HCT116 (cell line): Measurements from ENCODE around the gene FAM83G.

Source experiments
- ATF3 ChIP-seq: IDR thresholded peaks from 2 replicates; pipeline ENCODE4 v1.6.1; 2012
- CTCF ChIP-seq, 3 experiments: fragments of 200-600 bp in 1 of 3; sonication (generic) in 1 of 3; IDR thresholded peaks in 2 of 3; conservative IDR thresholded peaks in 1 of 3; 2 replicates each; pipeline ENCODE4 v1.5.1; 2012 to 2017; ENCODE audit warnings: low read depth in 2 of 3, low read length in 2 of 3, antibody characterized with exemption in 1 of 3, borderline replicate concordance in 1 of 3, control low read depth in 1 of 3, mild to moderate bottlenecking in 1 of 3, mixed read lengths in 1 of 3, mixed run types in 1 of 3, moderate library complexity in 1 of 3; ENCODE audit not compliant: insufficient read depth in 1 of 3
- EZH2 ChIP-seq: fragments of 200-600 bp; sonication (generic); IDR thresholded peaks from 2 replicates; pipeline ENCODE4 v1.6.1; 2017; ENCODE audit warnings: antibody characterized with exemption, mixed run types
- EZH2phosphoT487 ChIP-seq: fragments of 200-600 bp; IDR thresholded peaks from 2 replicates; pipeline ENCODE4 v1.6.1; 2018; ENCODE audit warnings: antibody characterized with exemption, borderline replicate concordance
- JUND ChIP-seq: IDR thresholded peaks from 2 replicates; pipeline ENCODE4 v1.6.1; 2012
- POLR2A ChIP-seq: IDR thresholded peaks from 2 replicates; pipeline ENCODE4 v1.7.0; 2011; ENCODE audit warnings: borderline replicate concordance; ENCODE audit not compliant: insufficient read depth, insufficient read length; ENCODE audit errors: extremely low read depth
- POLR2AphosphoS5 ChIP-seq: IDR thresholded peaks from 2 replicates; pipeline ENCODE4 v1.6.1; 2011; ENCODE audit warnings: mild to moderate bottlenecking, low read depth, low read length, moderate library complexity
- SIN3A ChIP-seq: IDR thresholded peaks from 2 replicates; pipeline ENCODE4 v1.6.1; 2012; ENCODE audit warnings: low read depth
- SP1 ChIP-seq: IDR thresholded peaks from 2 replicates; pipeline ENCODE4 v1.6.1; 2012; ENCODE audit warnings: low read depth
- YY1 ChIP-seq: IDR thresholded peaks from 2 replicates; pipeline ENCODE4 v1.6.1; 2011; ENCODE audit warnings: low read length, low read depth, moderate library complexity, mild to moderate bottlenecking; ENCODE audit not compliant: insufficient replicate concordance; ENCODE audit errors: extremely low read depth
- ZFX ChIP-seq: fragments of 450-650 bp; IDR thresholded peaks from 2 replicates; pipeline ENCODE4 v1.6.1; 2017
- ZNF274 ChIP-seq: fragments of 200-500 bp; sonication (Bioruptor generic); IDR thresholded peaks from 2 replicates; pipeline ENCODE4 v1.6.1; 2014; ENCODE audit warnings: mild to moderate bottlenecking, low read depth, low read length, inconsistent platforms
- TF ChIP-seq, protein P1 (sequence below): IDR thresholded peaks from 2 replicates; pipeline ENCODE4 v1.6.1; 2011; ENCODE audit warnings: mild to moderate bottlenecking, low read length, moderate library complexity; ENCODE audit not compliant: insufficient replicate concordance; ENCODE audit errors: extremely low read depth
- TF ChIP-seq, protein P2 (sequence below): IDR thresholded peaks from 2 replicates; pipeline ENCODE4 v1.6.1; 2012; ENCODE audit warnings: low read depth

GRCh38 chr17:18985475-18985874, 19.1 kb downstream of the FAM83G start:
- TF ChIP-seq POLR2AphosphoS5 (no peak), SIN3A (no peak), ATF3 (no peak), CTCF (IDR thresholded peaks at IDR 0.05 in 2 of 3, conservative IDR thresholded peaks at IDR 0.05 in 1 of 3; ENCODE audit: borderline replicate concordance in 1 of 3, insufficient read depth in 1 of 3, low read depth in 2 of 3, low read length in 2 of 3) (no peak), EZH2 (no peak), ZNF274 (no peak), EZH2phosphoT487 (no peak), POLR2A (no peak), JUND (no peak), ZFX (no peak), YY1 (no peak), SP1 (no peak)
- TF ChIP-seq, protein P1, sequence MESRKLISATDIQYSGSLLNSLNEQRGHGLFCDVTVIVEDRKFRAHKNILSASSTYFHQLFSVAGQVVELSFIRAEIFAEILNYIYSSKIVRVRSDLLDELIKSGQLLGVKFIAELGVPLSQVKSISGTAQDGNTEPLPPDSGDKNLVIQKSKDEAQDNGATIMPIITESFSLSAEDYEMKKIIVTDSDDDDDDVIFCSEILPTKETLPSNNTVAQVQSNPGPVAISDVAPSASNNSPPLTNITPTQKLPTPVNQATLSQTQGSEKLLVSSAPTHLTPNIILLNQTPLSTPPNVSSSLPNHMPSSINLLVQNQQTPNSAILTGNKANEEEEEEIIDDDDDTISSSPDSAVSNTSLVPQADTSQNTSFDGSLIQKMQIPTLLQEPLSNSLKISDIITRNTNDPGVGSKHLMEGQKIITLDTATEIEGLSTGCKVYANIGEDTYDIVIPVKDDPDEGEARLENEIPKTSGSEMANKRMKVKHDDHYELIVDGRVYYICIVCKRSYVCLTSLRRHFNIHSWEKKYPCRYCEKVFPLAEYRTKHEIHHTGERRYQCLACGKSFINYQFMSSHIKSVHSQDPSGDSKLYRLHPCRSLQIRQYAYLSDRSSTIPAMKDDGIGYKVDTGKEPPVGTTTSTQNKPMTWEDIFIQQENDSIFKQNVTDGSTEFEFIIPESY: no peak
- TF ChIP-seq, protein P2, sequence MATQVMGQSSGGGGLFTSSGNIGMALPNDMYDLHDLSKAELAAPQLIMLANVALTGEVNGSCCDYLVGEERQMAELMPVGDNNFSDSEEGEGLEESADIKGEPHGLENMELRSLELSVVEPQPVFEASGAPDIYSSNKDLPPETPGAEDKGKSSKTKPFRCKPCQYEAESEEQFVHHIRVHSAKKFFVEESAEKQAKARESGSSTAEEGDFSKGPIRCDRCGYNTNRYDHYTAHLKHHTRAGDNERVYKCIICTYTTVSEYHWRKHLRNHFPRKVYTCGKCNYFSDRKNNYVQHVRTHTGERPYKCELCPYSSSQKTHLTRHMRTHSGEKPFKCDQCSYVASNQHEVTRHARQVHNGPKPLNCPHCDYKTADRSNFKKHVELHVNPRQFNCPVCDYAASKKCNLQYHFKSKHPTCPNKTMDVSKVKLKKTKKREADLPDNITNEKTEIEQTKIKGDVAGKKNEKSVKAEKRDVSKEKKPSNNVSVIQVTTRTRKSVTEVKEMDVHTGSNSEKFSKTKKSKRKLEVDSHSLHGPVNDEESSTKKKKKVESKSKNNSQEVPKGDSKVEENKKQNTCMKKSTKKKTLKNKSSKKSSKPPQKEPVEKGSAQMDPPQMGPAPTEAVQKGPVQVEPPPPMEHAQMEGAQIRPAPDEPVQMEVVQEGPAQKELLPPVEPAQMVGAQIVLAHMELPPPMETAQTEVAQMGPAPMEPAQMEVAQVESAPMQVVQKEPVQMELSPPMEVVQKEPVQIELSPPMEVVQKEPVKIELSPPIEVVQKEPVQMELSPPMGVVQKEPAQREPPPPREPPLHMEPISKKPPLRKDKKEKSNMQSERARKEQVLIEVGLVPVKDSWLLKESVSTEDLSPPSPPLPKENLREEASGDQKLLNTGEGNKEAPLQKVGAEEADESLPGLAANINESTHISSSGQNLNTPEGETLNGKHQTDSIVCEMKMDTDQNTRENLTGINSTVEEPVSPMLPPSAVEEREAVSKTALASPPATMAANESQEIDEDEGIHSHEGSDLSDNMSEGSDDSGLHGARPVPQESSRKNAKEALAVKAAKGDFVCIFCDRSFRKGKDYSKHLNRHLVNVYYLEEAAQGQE: no peak
